Activated CD4-positive, CD25-positive, alpha-beta regulatory T cell (primary cell): Measurements from ENCODE around the gene SREK1IP1.
"Not testable (repeated sequence)": the region's sequence is repeated elsewhere in the genome, so short reads cannot be mapped to it uniquely, and the experiment has no call there.

Source experiments
- DNase-seq, 4 experiments: peaks; one replicate each; lab custom pipeline; 2025; lab: John Stamatoyannopoulos, UW

Gene SREK1IP1

DNA sequence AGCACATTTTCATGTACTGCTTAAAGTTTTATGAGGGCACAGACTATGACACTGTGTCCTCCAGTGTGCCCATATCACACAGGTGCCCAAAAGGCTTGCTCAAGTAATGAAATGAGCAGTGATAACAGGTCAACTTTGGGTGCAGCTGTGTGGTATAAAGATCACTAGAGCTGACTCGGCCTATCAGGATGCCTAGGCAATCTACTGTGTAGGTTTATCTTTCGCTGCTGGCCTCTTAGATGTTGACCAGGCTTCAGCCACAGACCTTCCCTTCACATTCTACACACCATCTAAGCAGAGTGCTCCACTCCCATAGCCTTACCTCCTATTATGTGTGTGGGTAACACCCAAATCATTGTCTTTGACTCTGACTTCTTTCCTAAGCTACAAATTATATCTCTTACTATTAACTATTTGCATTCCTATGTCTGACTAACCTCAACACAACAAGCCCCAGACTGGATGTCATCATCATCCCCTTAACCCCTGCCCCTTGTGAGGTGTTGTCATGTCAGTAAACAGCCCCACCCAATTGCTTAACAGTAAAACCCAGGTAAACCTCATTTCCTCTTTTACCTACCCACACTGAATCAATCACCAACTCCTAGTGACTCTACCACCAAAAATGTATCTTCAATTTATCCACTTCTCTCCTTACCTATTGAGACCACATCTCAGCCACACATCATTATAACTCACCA lies 2.5 kb downstream of the SREK1IP1 start:
- DNase-seq, result no peak

GRCh38 chr5:64763948-64764503 lies 4.5 kb downstream of the SREK1IP1 start:
- DNase-seq, result no peak

DNA sequence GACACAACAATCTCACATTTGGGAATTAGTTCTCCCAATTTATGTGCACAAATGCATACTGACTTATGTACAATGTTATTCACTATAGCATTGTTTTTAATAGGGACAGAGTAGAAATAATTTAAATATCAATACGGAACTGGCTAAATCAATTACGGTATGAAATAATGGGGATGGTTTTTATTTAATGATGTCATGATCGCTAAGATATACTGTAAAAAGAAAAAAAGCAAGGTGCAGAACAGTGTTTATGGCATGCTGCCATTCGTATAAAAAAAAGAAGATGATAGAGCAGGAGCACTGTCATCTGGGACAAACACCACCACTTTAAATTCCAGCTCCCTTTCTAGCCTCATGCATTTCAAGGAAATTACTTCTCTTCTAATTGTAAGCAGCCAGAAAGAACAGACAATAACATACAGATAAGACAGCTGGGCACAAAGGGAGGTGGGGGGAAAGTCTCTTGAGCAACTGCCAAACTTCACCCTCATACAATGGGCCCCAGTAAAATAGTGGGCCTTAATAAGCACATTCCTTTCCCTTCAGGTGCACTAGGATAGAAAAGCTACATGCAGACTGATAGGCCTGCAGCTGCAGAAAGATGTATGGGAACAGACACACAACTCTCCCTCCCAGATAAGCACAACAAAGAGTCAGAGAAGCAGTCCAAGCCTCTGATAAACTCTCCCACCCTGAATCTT lies 8.4 kb downstream of the SREK1IP1 start:
- DNase-seq, result no peak

GRCh38 chr5:64758901-64759300 lies 9.6 kb downstream of the SREK1IP1 start:
- no peak for DNase-seq

GRCh38 chr5:64754066-64754465 lies 14.4 kb downstream of the SREK1IP1 start:
- DNase-seq, result no peak

GRCh38 chr5:64749385-64749784 lies 19.1 kb downstream of the SREK1IP1 start:
- DNase-seq, result no peak

GRCh38 chr5:64746446-64746845 lies 22.0 kb downstream of the SREK1IP1 start:
- no peak for DNase-seq

DNA sequence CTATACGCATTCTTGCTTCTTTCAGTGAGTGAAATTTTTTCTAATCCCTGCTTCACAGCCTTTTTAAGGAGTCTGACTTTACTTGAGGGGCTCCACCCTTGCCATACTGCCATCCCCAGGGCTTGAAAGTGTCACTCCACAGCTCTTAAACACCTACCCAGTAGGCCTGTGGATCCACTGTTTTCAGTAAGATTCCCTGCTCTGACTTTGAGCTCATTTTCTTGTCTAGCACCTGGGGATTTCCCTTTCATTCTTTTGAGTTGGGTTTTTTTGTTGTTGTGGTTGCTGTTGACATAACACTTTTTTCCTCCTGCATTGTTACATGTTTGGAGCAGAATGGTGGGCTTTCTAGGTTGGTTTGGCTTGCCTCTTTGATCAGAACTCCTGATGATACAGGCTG lies 23.6 kb downstream of the SREK1IP1 start:
- DNase-seq, result no peak

- no peak for DNase-seq
Measured at GRCh38 chr5:64742821-64743220, 25.7 kb downstream of the SREK1IP1 start.

DNA sequence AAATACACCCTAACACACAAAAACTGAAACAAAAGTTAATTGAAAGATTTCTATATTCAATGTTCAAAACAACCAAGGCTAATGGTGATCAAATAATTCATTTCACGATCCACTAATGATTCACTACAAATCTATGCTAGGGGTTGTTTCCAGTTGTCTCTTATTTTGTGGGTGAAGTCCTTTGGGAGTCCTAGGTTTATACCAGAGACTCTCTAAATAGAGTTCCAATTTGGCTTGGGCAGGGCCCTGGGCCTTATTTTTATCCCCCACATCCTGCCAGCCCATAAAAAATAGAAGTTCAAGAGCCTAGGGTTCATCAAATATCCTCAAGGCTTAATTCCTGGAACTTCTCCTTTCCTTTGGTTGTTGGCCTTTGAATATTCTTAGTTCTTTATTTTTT lies 26.1 kb downstream of the SREK1IP1 start:
- DNase-seq, result no peak

- no peak for DNase-seq
Measured at GRCh38 chr5:64727150-64727549, 41.3 kb downstream of the SREK1IP1 start.

DNA sequence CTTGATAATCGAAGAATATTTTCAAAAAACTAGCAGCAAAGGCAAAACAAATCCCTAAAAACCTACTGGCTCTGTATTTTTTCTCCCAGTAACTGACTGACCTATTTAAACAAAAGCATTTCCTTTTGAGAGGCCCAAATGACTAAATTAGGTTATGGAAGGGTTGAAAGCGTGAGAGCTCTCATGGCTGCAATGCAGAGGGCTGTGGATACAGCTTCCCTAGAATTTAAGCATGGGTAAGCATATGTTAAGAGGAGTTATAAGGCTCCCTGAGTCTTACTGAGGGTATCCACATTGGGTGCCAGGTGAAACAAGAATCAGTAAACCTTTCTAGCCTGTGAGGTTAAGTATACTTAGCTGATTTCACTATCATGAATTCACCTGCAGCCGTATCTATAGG lies 45.9 kb downstream of the SREK1IP1 start:
- no peak for DNase-seq

DNA sequence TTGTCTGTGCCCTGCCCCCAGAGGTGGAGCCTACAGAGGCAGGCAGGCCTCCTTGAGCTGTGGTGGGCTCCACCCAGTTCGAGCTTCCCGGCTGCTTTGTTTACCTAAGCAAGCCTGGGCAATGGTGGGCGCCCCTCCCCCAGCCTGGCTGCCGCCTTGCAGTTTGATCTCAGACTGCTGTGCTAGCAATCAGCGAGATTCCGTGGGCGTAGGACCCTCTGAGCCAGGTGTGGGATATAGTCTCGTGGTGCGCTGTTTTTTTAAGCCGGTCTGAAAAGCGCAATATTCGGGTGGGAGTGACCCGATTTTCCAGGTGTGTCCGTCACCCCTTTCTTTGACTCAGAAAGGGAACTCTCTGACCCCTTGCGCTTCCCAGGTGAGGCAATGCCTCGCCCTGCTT lies 54.0 kb downstream of the SREK1IP1 start:
- DNase-seq, result not testable (repeated sequence)

DNA sequence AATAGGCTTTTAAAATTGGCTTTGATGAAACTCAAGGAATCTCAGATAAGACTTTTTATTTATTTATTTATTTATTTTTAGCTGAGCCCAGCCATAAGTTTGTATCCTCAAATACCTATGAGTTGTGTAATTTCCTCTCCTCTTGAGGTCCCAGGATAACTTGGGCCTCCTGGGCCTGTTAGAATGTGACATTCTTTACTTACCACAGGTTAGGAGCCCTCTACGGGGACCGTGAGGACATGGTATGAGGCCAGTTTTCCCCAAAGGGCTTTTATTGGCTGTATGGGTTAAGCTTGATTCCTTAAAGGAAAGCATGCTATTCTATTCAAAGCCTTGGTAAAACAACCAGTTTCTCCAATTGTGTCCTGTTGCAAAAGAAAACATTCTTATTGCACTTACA lies 61.3 kb downstream of the SREK1IP1 start:
- DNase-seq, result no peak

DNA sequence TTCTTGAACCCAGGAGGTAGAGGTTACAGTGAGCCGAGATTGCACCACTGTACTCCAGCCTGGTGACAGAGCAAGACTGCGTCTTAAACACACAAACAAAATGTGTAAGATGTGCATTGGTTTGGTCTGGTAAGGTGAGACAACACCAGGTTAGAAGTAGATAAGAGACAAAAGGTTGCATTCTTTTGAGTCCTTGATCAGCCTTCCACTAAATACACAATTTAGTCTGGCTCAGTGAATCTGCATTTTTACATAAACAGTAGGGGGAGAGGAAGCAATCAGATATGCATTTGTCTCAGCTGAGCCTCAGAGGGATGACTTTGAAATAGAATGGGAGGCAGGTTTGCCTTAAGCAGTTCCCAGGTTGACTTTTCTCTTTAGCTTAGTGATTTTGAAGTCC lies 62.4 kb downstream of the SREK1IP1 start:
- not testable (repeated sequence) for DNase-seq

GRCh38 chr5:64700765-64701164 lies 67.7 kb downstream of the SREK1IP1 start:
- DNase-seq, result no peak

DNA sequence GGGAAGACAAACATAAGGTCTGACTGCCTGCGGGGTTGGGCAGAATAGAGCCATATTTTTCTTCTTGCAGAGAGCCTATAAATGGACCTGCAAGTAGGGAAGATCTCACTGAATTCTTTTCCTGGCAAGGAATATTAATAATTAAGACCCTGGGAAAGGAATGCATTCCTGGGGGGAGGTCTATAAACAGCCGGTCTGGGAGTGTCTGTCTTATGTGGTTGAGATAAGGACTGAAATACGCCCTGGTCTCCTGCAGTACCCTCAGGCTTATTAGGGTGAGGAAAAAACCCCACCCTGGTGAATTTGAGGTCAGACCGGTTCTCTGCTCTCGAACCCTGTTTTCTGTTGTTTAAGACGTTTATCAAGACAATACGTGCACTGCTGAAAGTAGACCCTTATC lies 72.1 kb downstream of the SREK1IP1 start:
- not testable (repeated sequence) for DNase-seq

DNA sequence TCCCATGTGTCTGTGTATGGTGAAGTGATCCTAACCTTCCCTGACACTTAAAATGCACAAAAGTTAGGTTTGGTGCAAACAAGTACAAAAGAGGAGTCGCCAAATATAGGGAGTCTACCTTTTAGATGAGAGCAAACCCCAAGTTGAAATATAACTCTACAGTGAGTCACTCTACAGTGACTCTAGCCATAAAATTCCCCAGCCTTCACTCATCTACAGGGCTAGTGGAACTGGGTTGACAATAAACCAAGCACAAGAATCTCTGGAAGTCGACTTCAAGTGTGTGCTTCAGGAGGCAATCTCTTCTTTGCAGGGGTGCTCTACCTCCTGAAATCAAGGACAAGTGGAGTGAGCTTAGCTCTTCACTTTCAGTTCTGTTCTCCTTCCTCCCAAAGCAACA lies 74.9 kb downstream of the SREK1IP1 start:
- DNase-seq, result no peak

- no peak for DNase-seq
Measured at GRCh38 chr5:64691291-64691690, 77.2 kb downstream of the SREK1IP1 start.

DNA sequence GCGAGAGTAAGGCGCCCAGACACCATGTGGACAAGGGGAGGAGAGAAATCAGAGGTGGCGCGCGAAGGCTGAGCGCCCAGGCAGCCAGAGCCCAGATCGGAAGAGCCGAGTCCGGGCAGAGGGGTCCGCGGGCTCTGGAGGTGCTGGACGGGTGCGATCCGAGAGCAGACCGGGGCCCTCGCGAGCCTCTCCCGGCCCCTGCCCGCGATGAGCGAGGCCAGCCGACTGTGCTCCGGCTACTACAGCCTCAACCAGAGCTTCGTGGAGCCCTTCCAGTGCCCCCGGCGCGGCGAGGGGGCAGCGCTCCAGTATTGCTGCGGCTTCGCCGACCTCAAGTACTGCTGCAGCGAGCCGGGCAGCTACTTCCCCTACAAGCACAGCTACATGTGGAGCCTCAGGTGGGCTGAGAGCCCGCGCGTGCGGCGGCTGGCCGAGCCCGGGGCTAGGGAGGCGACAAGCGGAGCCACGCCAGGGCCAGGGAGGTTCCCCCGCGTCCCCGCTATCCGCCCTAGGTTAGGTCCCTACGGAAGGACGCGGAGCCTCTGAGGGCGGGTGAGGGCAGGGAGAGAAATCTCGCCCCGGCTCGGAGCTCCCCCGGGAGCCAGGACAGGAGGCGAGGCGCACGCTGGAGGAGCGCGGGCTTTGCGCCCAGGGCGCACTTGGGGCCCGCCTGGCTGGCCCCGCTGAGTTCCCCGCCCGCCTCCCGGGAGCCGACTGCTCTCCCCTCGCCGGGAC lies 77.9 kb downstream of the SREK1IP1 start, which contains the start of gene SHISAL2B:
Gene SHISAL2B (plus strand): TSS at position 87 of the 735 bp plus-strand sequence. CDS start 121 bp downstream, at position 208.
- DNase-seq, result no peak

DNA sequence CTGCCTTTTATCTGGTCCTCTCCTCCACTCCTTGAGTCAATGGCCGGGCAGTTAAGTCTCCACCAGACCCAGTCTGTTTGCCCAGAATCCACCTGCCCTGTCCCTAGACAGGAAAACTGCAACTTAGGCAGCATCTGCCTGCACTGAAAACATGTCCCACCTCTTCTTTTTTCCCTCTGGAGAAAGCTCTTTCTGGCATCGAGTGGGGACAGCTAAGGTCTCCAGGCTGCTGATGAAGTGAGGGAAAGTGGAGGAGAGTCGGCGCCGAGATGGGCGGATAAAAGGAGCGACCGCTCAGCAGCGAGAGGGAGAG lies 78.4 kb downstream of the SREK1IP1 start:
- DNase-seq, result no peak

DNA sequence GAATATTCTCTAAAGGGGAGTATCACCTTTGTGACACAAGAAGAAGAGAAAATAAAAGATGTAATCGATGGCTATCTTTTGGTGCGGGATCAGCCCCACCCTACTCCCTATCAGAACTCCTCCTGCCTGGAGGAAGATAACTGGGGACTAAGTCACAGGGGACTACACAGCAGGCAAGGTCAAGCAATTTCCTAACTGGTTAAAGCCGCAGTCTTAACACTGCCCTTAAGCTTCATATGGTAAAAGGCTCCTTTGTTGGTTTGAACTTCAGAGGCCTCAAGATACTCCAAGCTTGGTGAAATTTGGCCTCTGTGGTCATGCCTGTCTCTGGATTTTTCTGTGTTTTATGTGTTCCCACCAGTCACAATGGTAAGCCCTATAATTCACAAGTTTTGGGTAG lies 79.5 kb downstream of the SREK1IP1 start:
- DNase-seq, result no peak

DNA sequence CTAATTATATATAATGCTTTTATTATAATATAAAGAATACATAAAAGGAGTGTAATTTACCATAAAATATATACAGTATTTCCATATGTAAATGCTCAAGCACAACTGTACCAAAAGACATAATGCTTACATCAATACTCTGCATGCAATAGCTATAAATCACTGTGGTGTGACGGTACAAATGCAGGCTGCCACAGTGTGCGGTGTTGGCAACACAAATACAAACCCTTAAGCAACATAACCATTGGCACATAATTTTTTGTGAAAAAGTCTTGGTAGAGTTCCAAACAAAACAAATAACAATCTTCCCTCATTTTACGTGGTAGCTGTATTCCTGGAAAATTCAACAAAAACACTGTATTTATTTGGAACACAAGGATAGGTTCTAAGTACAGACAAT lies 80.1 kb downstream of the SREK1IP1 start:
- no peak for DNase-seq
